HG03175 (cell line): ENCODE results near the gene ZDHHC4.
A peak's percentile ranks its signal among the peaks of the same experiment; 100 is the strongest.
"Not testable (repeated sequence)": the region's sequence is repeated elsewhere in the genome, so short reads cannot be mapped to it uniquely, and the experiment has no call there.

Source experiments
- ATAC-seq: cut with Tn5 transposase; IDR thresholded peaks from one replicate; pipeline ENCODE4 v1.9.1; 2021; ENCODE audit warnings: mild to moderate bottlenecking, moderate library complexity; ENCODE audit not compliant: unreplicated experiment

Gene ZDHHC4

GRCh38 chr7:6559896-6560295 is 17.4 kb upstream of the ZDHHC4 start:
- ATAC-seq = no peak

DNA sequence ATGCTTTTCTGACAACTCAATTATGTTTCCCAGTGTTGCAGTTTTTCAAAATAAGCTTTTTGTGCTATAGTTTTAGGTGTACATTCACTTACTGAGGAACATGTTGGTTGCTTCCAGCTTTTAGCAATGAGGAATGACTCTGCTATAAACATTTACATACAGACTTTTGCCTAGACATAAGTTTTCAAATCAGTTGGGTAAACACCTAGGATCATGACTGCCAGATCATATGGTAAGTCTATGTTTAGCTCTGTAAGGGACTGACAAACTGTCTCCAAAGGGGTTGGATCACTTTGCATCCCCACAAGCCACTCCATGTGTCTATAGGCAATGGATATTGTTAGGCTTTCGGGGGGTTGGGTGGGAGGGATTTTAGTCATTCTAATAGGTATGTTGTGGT is 15.1 kb upstream of the ZDHHC4 start:
- ATAC-seq = no peak

DNA sequence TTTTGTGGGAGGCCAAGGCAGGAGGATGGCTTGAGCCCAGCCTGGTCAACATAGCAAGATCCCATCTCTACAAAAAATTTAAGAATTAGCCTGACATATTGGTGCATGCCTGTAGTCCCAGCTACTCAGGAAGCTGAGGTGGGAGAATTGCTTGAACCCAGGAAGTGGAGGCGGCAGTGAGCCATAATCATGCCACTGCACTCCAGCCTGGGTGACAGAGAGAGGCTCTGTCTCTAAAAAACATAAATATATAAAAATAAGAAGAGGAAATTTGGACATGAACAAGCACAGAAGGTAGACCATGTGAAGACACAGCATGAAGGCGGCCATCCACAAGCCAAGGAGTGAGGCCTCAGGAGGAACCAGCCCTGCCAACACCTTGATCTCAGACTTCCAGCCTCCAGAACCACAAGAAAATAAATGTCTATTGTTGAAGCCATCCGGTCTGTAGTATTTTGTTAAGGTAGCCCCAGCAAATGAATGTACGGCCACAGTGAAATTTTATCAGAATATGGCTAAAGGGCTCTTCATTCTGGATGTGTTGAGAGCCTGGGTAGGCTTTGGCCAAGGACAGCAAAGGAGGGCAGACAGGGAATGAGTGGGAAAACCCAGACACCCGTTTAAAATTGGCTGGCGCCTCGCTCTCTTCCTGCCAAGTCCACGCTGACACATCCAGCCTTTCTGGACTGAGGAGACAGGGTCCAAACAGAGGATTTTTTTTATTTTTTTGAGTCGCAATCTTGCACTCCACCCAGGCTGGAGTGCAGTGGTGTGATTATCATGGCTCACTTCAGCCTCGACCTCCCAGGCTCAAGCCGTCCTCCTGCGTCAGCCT is 13.1 kb upstream of the ZDHHC4 start:
- no peak for ATAC-seq

DNA sequence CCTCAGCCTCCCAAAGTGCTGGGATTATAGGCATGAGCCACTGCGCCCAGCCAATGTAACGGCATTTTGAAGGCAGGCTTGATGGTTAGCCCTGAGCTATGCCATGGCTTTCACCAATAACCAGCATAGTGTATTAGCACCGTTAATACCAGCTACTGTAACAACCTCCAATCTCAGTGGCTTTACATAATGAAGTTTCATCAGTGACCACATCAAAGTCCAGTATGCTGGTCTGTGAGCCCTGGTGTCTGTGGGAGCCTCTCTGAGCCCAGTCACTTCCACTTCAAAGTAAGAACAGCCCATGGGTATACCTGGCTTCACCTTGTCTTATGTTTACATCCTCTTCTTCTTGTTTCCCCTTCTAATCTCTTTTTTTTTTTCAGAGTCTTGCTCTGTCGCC is 11.6 kb upstream of the ZDHHC4 start:
- no peak for ATAC-seq

- no peak for ATAC-seq
Measured at GRCh38 chr7:6567886-6568285, 9.4 kb upstream of the ZDHHC4 start.

DNA sequence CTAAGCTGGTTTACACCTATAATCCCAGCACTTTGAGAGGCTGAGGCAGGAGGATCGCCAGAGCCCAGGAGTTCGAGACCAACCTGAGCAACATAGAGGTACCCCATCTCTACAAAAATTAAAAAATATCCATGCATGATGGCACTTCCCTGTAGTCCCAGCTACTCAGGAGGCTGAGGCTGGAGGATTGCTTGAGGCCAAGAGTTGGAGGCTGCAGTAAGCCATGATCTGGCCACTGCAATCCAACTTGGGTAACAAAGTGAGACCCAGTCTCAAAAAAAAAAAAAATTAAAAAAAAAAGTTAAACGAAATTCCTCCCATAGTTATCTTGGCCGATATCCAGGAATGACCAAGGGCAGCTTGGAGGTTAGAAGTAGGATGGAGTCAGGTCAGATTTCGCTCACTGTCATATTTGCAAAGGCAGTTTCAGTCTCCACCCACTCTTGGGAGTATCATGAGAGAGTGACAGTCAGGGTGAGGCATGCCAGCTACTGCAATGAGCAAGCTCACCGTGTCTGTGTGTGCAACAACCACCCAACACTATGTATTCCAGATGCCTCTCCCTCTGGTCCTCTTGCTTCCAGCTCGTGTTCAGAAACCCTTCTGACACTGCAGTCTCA is 6.0 kb upstream of the ZDHHC4 start:
- ATAC-seq = no peak

DNA sequence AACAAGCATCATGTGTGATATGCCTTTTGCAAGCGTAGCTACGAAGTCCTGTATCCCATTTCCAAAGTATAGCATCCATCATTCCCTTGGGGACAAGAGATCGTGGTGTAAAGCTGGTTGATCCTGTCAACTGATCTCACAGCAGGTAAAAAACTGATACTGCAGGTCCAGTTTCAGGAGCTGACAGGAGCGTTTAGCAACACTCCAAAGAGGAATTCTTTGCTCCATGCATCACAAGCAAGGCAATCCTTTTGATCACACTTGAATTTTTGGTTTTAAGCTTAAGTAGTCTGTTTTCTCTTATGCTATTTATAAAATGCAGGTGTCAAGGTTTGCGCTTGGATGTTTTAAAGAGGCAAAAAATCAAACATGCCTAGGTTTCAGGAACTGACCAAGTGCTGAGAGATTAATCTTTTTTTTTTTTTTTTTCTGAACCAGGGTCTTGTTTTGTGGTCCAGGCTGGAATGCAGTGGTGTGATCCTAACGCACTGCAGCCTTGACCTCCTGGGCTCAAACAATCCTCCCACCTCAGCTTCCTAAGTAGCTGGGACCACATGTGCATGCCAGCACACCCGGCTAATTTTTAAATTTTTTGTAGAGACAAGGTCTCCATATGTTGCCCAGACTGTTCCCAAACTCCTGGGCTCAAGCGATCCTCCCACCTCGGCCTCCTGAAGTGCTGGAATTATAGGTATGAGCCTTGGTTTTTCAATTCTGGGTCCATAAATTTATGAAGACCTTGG is 1.8 kb upstream of the ZDHHC4 start:
- ATAC-seq = no peak

DNA sequence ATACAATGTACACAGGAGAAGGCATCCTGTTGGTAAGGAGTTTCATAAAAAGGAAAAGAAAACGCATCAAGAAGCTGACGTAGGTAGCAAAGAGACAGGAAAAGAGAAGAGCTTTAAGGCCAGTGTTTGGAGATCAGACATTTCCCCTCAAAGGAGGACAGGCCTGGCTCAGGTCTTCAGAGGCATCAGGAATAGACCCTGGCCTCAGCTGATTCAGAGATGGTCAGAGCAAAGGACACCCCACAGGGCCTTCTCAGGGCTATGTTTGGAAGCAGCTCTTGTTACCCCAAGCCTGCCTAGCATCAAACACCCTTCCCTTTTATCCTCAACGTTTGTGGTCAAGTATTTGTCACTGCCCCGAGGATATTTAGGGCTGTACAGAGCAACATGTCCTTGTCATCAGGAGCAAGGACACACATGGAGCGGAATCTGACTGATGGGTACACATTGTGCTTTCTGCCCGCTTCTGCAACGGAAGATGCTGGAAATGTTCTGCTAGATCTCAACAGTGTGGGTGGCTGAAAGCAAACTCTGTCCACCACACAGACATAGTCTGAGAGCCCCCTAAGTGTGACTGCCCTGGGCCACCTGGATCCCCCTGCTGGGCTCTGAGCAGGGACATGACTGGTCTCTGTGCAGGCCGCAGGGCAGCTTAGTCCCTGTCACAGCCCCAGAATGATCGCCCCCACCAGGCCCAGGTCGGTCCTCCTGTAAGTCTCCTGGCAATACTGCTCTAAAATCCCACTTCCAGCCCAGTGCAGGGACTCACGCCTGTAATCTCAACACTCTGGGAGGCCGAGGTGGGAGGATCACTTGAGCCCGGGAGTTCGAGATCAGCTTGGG is 1.0 kb upstream of the ZDHHC4 start:
- ATAC-seq = no peak

DNA sequence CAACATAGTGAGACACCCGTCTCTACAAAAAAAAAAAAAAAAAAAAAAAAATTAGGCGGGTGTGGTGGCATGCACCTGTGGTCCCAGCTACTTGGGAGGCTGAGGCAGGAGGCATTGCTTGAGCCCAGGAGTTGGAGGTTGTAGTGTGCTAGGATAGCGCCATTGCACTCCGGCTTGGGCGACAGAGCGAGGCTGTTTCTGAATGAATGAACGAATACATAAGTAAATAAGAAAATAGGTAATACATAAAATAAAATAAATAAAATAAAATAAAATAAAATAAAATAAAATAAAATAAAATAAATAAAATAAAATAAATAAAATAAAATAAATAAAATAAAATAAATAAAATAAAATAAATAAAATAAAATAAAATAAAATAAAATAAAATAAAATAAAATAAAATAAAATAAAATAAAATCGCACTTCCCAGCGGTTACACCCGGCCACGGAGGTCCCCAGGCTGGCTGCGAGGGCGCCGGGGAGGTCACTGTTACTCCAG is 336 bp upstream of the ZDHHC4 start:
- peak; percentile 22 for ATAC-seq

- ATAC-seq = no peak
Measured at GRCh38 chr7:6578114-6579084, 1.1 kb downstream of the ZDHHC4 start.

GRCh38 chr7:6579446-6579845 is 2.2 kb downstream of the ZDHHC4 start:
- ATAC-seq = no peak

- not testable (repeated sequence) for ATAC-seq
Measured at GRCh38 chr7:6585746-6586432, 8.6 kb downstream of the ZDHHC4 start.

GRCh38 chr7:6588566-6588965 is 11.3 kb downstream of the ZDHHC4 start:
- no peak for ATAC-seq

- no peak for ATAC-seq
Measured at GRCh38 chr7:6589151-6589828, 12.0 kb downstream of the ZDHHC4 start.

GRCh38 chr7:6589829-6590644 is 12.8 kb downstream of the ZDHHC4 start, which contains the start of gene INTS15:
TSS of gene INTS15 (plus strand) at chr7:6590021. CDS start at chr7:6590284, 263 bp downstream.
- ATAC-seq = peak; percentile 86

DNA sequence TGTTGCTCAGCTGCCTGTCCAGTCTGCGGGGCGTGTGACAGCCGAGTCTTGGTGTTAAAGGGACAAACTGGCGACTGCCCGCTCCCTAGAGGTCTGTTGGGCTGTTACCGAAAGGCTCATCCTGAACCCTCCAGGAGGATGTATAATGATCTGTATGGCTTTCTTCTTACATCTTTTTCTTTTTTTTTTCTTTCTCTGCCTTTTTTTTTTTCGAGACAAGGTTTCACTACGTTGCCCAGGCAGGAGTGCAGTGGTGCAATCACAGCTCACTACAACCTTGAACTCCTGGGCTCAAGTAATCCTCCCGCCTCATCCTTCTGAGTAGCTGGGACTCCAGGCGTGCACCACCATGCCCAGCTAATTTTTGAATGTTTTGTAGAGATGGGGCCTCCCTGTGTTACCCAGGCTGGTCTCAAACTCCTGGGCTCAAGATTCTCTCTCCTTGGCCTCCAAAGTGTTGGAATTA is 13.4 kb downstream of the ZDHHC4 start:
- ATAC-seq = no peak

- no peak for ATAC-seq
Measured at GRCh38 chr7:6600093-6600492, 22.8 kb downstream of the ZDHHC4 start.
